ENCODE results near the gene GIPC2.
"Not testable (repeated sequence)": the region's sequence is repeated elsewhere in the genome, so short reads cannot be mapped to it uniquely, and the experiment has no call there.

Gene GIPC2

GRCh38 chr1:78070210-78070609 is 24.4 kb downstream of the GIPC2 start:
- FAIRE-seq, result no peak

GRCh38 chr1:78070758-78071157 is 25.0 kb downstream of the GIPC2 start:
- FAIRE-seq, result no peak

- FAIRE-seq, result no peak
Measured at GRCh38 chr1:78071696-78072095, 25.9 kb downstream of the GIPC2 start.

GRCh38 chr1:78072216-78072615 is 26.4 kb downstream of the GIPC2 start:
- FAIRE-seq, result no peak

- no peak for FAIRE-seq
Measured at GRCh38 chr1:78073441-78073840, 27.7 kb downstream of the GIPC2 start.

GRCh38 chr1:78075621-78076020 is 29.9 kb downstream of the GIPC2 start:
- no peak for FAIRE-seq

GRCh38 chr1:78078358-78078757 is 32.6 kb downstream of the GIPC2 start:
- no peak for FAIRE-seq

- no peak for FAIRE-seq
Measured at GRCh38 chr1:78079580-78079979, 33.8 kb downstream of the GIPC2 start.

GRCh38 chr1:78080767-78081166 is 35.0 kb downstream of the GIPC2 start:
- no peak for FAIRE-seq

- no peak for FAIRE-seq
Measured at GRCh38 chr1:78081980-78082860, 36.5 kb downstream of the GIPC2 start.

GRCh38 chr1:78084639-78085038 is 38.9 kb downstream of the GIPC2 start:
- FAIRE-seq, result not testable (repeated sequence)

GRCh38 chr1:78086697-78087096 is 40.9 kb downstream of the GIPC2 start:
- FAIRE-seq, result no peak

GRCh38 chr1:78088015-78088414 is 42.2 kb downstream of the GIPC2 start:
- no peak for FAIRE-seq

- FAIRE-seq, result no peak
Measured at GRCh38 chr1:78088486-78088885, 42.7 kb downstream of the GIPC2 start.

GRCh38 chr1:78089010-78089409 is 43.2 kb downstream of the GIPC2 start:
- FAIRE-seq, result no peak

GRCh38 chr1:78090472-78091133 is 44.8 kb downstream of the GIPC2 start:
- no peak for FAIRE-seq

- no peak for FAIRE-seq
Measured at GRCh38 chr1:78091215-78091813, 45.5 kb downstream of the GIPC2 start.

GRCh38 chr1:78091886-78092285 is 46.1 kb downstream of the GIPC2 start:
- FAIRE-seq, result no peak

- no peak for FAIRE-seq
Measured at GRCh38 chr1:78092643-78093042, 46.9 kb downstream of the GIPC2 start.

- no peak for FAIRE-seq
Measured at GRCh38 chr1:78093560-78093959, 47.8 kb downstream of the GIPC2 start.

- FAIRE-seq, result no peak
Measured at GRCh38 chr1:78094639-78095038, 48.9 kb downstream of the GIPC2 start.

- no peak for FAIRE-seq
Measured at GRCh38 chr1:78095593-78095992, 49.8 kb downstream of the GIPC2 start.

GRCh38 chr1:78096017-78096416 is 50.3 kb downstream of the GIPC2 start:
- FAIRE-seq, result no peak

- FAIRE-seq, result no peak
Measured at GRCh38 chr1:78096976-78097375, 51.2 kb downstream of the GIPC2 start.
